GM12892 (cell line): ENCODE data around the gene DERA.

Experiments
- DNase-seq: peaks from one replicate; pipeline ENCODE4 v3.0.0; 2011; ENCODE audit not compliant: insufficient read length
- FAIRE-seq: peaks from 2 replicates; lab custom pipeline; 2011; peaks lifted over from hg19 to GRCh38; lab: Jason Lieb, UNC
- POLR2A ChIP-seq: IDR thresholded peaks from 2 replicates; pipeline ENCODE4 v1.6.1; 2011; ENCODE audit warnings: low read depth, low read length, control low read depth
- POLR2AphosphoS5 ChIP-seq: IDR thresholded peaks from 2 replicates; pipeline ENCODE4 v1.6.1; 2011; ENCODE audit warnings: low read depth, low read length, control low read depth
- TAF1 ChIP-seq: IDR thresholded peaks from 2 replicates; pipeline ENCODE4 v1.6.1; 2011; ENCODE audit warnings: low read depth, mild to moderate bottlenecking, control low read depth, low read length, borderline replicate concordance

DERA gene

DNA sequence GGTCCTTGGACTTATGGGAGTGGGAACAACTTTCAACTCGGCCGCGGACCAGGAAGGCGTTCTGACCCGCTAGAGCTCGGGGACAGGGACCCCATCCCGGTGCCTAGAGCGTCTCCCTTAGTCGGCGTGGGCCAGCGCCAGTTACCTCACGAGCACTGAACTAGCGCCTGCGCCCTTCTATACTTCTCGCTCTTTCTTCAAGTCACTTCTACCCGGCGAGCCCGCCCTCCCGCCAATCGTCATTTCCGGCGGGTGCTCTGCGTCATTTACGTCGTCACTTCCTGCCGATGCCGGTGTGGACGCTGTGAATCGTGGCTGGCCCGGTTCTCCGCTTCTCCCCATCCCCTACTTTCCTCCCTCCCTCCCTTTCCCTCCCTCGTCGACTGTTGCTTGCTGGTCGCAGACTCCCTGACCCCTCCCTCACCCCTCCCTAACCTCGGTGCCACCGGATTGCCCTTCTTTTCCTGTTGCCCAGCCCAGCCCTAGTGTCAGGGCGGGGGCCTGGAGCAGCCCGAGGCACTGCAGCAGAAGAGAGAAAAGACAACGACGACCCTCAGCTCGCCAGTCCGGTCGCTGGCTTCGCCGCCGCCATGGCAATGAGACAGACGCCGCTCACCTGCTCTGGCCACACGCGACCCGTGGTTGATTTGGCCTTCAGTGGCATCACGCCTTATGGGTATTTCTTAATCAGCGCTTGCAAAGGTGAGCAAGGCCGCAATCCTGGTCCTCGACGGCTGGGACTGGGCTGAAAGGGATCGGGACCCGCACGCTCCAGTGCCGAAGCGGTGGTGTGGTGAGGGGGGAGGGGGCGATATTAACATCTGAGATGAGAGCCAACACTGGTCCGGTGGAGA, 28.8 kb upstream of the DERA start, which contains the start of gene STRAP:
STRAP (plus strand) TSS at position 270 of the 854 bp plus-strand sequence; CDS start at position 591, 321 bp downstream.
- peak; percentile 100 for FAIRE-seq
- peak; percentile 70 for DNase-seq
- TF ChIP-seq POLR2A (peak; percentile 94), TAF1 (peak; percentile 65), POLR2AphosphoS5 (peak; percentile 96)

DNA sequence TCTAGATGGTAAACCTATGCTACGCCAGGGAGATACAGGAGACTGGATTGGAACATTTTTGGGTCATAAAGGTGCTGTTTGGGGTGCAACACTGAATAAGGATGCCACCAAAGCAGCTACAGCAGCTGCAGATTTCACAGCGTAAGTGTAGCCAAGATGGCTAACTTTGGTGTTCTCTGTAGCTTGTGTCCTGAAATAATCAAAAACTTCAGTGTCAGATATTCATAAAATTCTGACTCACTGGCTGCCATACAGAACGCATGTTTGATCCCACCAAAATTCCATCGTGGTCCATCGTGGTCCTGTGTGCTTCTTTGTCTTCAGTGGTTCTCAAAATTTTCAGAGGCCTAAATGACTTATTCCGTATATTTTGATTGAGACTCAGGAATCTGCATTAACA, 27.6 kb upstream of the DERA start:
- TF ChIP-seq POLR2A = no peak
- TF ChIP-seq POLR2AphosphoS5 = no peak
- TF ChIP-seq TAF1 = no peak
- DNase-seq (no peak), FAIRE-seq (peak; percentile 14)

DNA sequence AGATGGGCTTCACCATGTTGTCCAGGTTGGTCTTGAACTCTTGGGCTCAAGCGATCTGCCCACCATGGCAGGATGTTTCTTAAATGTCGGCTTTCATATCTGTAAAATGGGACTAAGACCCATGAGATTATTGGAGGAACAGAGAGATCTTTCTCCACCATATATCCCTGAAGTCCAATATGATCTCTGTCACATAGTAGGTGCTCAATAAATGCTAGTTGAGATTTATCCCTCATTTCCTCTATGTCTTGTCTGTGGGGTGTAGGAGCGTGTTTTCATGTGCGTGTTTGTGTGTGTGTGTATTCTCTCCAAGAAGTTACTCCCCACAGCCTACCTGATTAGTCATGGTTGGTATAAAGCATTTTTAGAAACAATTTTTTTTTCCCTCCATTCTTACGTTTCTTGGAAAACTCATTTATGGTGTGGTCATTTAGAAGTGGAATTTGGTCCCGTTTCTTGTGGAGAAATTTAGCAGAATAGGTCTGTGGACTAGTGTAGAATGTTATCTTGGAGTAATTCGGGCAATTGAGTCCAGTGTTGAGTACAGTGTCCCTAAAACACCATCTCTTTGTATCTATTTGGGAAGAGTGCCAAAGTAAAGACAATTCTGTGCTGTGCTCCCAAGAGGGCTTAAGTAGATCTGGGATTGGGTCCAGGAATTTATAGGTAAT, 24.6 kb upstream of the DERA start:
- FAIRE-seq (peak; percentile 24), DNase-seq (no peak)
- no peak for TF ChIP-seq TAF1
- no peak for TF ChIP-seq POLR2A
- TF ChIP-seq POLR2AphosphoS5 = no peak

DNA sequence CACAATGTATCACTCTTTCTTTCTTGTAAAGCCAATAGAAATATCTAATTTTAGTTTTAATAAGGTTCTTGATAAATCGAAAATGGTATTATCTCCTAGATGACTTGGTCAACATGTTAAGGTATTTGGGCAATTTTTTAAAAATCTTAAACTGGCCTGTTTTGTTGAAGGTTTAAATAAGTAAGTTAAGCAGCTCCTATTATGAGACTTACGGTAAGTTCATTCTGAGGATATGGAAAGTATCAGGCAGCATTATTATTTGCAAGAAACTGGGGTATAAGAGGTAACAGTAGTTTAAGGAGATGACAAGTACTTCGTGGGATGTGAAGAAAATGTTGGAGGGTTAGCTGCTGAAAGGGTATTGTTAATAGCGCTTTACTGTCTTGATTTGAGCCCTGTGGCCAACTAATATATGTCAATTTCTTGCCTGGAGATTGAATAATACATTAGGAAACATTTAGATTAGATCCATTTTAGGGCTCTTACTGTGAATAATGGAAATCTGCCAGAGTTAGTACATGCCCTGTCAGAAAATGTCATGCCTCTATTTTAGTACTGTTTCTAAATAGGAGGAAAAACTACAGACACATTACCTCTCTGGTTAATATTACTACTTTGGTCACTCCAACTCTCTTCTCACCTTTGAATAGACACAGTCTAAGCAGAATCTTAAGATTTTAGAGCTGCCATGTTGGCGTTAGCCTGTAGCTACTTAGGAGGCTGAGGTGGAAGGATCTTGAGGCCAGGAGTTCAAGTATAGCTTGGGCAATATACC, 23.9 kb upstream of the DERA start:
- no peak for FAIRE-seq
- TF ChIP-seq POLR2A (no peak), POLR2AphosphoS5 (no peak), TAF1 (no peak)
- no peak for DNase-seq

DNA sequence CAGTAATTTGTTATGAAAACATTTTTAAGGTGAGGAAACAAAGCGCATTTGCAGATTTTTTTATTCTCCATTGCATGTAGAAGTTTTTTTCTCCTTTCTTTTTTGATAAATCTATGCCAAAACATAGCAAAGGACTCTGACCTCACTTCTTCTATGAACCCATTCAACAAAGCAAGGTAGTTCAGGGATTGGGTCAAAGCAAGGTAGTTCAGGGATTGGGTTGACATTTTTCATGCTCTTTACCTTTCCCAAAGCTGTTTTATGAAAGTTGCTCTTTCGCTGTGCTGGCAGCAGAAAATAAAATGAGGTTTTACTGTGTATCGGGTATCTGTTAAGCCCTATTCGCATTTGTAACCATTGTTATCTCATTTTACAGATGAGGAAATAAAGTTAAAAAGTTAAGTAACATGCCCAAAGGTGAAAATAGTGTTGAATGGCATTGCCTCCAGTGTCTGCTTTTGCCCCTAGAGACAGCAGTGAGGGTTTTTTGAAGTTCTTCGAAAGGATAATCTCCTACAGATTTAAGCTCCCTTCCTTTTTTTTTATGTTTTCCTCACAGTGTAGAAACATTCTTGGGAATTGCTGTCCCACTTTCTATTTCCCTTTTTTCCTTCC, 18.4 kb upstream of the DERA start:
- FAIRE-seq = peak; percentile 33
- TF ChIP-seq POLR2AphosphoS5 = no peak
- no peak for TF ChIP-seq TAF1
- no peak for TF ChIP-seq POLR2A
- no peak for DNase-seq

DNA sequence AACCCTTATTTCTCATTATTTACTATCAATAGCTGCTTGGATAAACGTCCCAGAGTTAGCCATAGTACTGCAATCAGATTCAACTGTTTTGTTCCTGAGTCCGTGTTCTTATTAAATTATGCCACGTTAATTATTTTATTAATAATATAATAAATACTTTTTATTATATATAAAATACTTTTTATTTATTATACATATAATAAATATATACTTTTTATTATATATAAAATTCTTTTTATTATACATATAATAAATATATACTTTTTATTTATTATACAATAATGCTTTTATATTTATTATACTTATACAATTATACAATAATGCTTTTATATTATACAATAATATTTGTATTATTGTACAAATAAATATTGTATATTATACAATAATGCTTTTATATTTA, 17.9 kb upstream of the DERA start:
- FAIRE-seq (no peak), DNase-seq (no peak)
- TF ChIP-seq POLR2AphosphoS5 = no peak
- no peak for TF ChIP-seq POLR2A
- no peak for TF ChIP-seq TAF1

DNA sequence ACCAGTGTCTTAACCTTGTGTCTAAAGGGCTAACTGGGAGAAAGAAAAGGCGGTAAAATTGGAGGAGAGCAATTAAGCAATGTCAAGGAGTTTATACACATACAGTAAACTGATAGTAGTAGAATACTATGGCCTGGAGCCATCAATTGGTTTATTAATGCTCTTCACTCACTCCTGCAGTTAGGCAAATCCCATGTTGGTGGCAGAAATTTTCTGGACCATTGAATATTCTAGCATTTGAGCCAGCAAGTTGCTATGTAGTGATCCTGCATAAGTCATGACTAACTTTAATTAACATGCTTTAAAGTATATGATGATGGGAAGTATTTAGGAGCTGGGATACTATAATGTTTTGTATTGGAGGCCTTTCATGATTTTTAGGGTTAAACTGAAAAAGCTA, 14.3 kb upstream of the DERA start:
- TF ChIP-seq POLR2A (no peak), TAF1 (no peak), POLR2AphosphoS5 (no peak)
- FAIRE-seq = no peak

DNA sequence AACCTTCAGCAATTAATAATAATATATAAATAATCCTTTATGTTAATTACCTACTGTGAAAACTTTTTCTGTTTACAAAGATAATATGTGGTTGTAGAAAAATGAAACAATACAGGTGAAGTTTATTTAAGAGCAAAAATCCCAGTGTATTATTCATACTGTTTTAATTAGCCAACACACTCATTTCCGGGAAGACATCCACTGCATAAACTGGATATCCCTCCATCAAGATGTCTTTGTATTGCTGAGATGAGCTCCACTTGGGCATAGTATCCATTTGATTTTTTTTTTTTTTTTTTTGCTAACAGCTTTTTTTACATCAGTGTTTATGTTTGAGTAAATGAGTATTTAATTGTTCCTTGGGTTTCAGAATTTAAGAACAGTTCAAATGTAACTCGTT, 13.7 kb upstream of the DERA start:
- peak; percentile 46 for FAIRE-seq
- TF ChIP-seq TAF1 = no peak
- DNase-seq = no peak

More for the DNA sequence above, 14.3 kb upstream of the DERA start:
- DNase-seq = no peak

DNA sequence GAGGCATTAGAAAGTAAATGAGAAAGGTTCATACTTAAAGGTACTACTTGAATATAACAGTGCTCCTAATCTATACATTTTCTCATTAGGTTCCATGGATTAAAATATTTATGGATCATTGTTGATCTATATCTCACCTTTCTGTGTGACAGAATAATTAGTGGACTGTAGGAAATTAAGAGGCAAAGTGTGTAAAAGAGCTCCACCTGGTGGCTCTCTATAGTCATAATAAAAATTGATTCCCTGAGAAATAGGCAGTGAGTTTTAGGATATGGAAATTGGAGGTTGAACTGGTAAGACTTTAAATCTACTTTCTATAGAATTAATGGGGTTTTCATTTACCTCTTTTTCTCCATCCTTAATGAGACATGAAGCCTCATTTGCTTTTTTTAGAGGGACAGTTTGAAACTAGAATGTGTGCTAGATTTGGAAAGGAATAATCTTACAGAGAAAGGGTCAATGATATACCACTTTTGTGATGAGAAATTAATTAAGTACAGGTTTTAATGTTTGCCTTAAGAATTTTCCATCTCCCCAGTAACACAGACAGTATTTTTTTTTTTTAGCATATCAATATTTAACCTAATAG, 11.8 kb upstream of the DERA start:
- peak; percentile 38 for FAIRE-seq
- TF ChIP-seq POLR2AphosphoS5 (no peak), POLR2A (no peak), TAF1 (no peak)
- DNase-seq = no peak

DNA sequence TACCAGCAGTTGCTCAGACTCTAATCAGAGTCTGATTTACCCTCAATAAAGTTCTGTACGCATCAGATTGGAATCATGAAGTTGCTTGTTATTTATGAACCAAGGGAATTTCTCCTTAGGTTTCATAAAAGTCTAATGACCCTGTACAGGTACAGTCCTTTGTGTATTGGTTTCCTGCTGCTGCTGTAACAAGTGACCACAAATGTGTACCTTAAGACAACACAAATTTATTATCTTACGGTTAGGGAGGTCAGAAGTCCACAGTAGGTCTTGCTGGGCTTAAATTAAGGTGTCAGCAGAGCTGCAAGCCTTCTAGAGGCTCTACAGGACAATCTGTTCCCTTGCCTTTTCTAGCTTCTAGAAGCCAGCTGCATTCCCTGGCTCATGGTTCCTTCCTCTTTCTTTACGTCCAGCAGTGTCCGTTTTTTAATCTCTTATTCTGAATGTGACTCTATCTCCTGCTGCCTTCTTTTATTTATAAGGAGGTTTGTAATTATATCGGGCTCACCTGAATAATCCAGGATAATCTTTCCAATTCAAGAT, 6.7 kb upstream of the DERA start:
- TF ChIP-seq POLR2AphosphoS5 = no peak
- TF ChIP-seq POLR2A = no peak; the same call in 1 of the 2 replicates
- no peak for TF ChIP-seq TAF1
- no peak for DNase-seq
- FAIRE-seq = no peak
